CD4-positive, alpha-beta T cell (primary cell): Measurements from ENCODE around the gene MCTP2. TPM values are rescaled to one million over a fixed set of nuclear protein-coding genes. Genes with fewer than 3 reads are reported as not detected.
A peak's percentile ranks its signal among the peaks of the same experiment; 100 is the strongest.

Experiments
- ATAC-seq: fragments of 200-7000 bp; cut with Tn5 transposase; one replicate; pipeline ENCODE4 v1.10.0; 2022; ENCODE audit warnings: mild to moderate bottlenecking; ENCODE audit not compliant: poor library complexity
- CTCF ChIA-PET: fragments of 350-600 bp; sonication (Branson Sonifier 250); formaldehyde crosslinking; loops from one replicate; lab custom pipeline; 2021; ENCODE audit warnings: antibody characterized with exemption, inconsistent platforms; lab: Charles Lee
- POLR2A ChIA-PET: fragments of 350-600 bp; sonication (Branson Sonifier 250); formaldehyde crosslinking; loops from one replicate; lab custom pipeline; 2021; ENCODE audit warnings: antibody characterized with exemption, inconsistent platforms; lab: Charles Lee
- DNase-seq, 14 experiments: peaks; one replicate each; pipeline ENCODE4 v3.0.0-alpha.2; 2013 to 2020; ENCODE audit warnings: mixed read lengths in 2 of 14
- H3K27ac ChIP-seq, 2 donors: one replicate each; pipeline versions ENCODE4 v1.5.1 to v1.7.0; 2013; ENCODE audit warnings: low read length in 2 of 2, low read depth in 1 of 2, mild to moderate bottlenecking in 1 of 2
- H3K27me3 ChIP-seq, 2 experiments: 1 replicate in 1 of 2; 2 replicates in 1 of 2; pipeline versions ENCODE4 v1.6.1 to v1.7.0; 2013; ENCODE audit warnings: low read length in 2 of 2, control low read depth in 1 of 2, mild to moderate bottlenecking in 1 of 2, moderate library complexity in 1 of 2; ENCODE audit not compliant: insufficient read depth in 2 of 2, control insufficient read depth in 1 of 2
- H3K36me3 ChIP-seq: one replicate; pipeline ENCODE4 v1.6.1; 2013; ENCODE audit warnings: low read length, control low read depth; ENCODE audit not compliant: insufficient read depth
- H3K4me1 ChIP-seq: one replicate; pipeline ENCODE4 v1.6.1; 2013; ENCODE audit warnings: low read length, control low read depth; ENCODE audit not compliant: insufficient read depth
- H3K4me3 ChIP-seq: one replicate; pipeline ENCODE4 v1.5.1; 2013; ENCODE audit warnings: mild to moderate bottlenecking, low read length, moderate library complexity
- H3K9me3 ChIP-seq, 2 experiments: 1 replicate in 1 of 2; 2 replicates in 1 of 2; pipeline versions ENCODE4 v1.6.1 to v1.7.0; 2013; ENCODE audit warnings: low read length in 2 of 2, mild to moderate bottlenecking in 2 of 2, control low read depth in 1 of 2, moderate library complexity in 1 of 2; ENCODE audit not compliant: control insufficient read depth in 1 of 2, insufficient read depth in 1 of 2
- H3K27ac Mint-ChIP-seq: one replicate; pipeline ENCODE4 v1.8.0; 2020; ENCODE audit warnings: mixed read lengths
- H3K27me3 Mint-ChIP-seq: one replicate; pipeline ENCODE4 v1.8.0; 2021; ENCODE audit warnings: mixed read lengths
- H3K36me3 Mint-ChIP-seq: one replicate; pipeline ENCODE4 v1.8.0; 2021; ENCODE audit warnings: low read depth, mixed read lengths
- H3K4me1 Mint-ChIP-seq: one replicate; pipeline ENCODE4 v1.8.0; 2021; ENCODE audit warnings: low read depth, mixed read lengths
- H3K4me3 Mint-ChIP-seq: one replicate; pipeline ENCODE4 v1.8.0; 2020; ENCODE audit warnings: mild to moderate bottlenecking, mixed read lengths
- H3K9me3 Mint-ChIP-seq: one replicate; pipeline ENCODE4 v1.8.0; 2020; ENCODE audit warnings: mixed read lengths
- intact Hi-C, 2 experiments: fragments of 100-400 bp; cut with DNase I in 1 of 2; cut with micrococcal nuclease in 1 of 2; formaldehyde crosslinking; loops; one replicate each; pipeline versions ENCODE4 v1.15.1 to v1.9.0; 2023 to 2025; cut with DNase I, micrococcal nuclease
- total RNA-seq, 174 experiments: library from RNA in 2 of 174; stranded (reverse) in 2 of 174; gene quantifications; one replicate each; pipeline ENCODE4 v1.2.3 and lab custom pipeline; 2021 to 2026
- TF ChIP-seq, protein P1 (sequence below): fragments of 200-600 bp; IDR thresholded peaks from one replicate; pipeline ENCODE4 v1.8.0; 2022; ENCODE audit warnings: antibody characterized with exemption, mild to moderate bottlenecking

Gene MCTP2
- total RNA-seq, 2 experiments from 2014 or later: 8.0 to 10.8 TPM

GRCh38 chr15:94305133-94305532, 73.8 kb downstream of the MCTP2 start:
- no peak overlapping the region for H3K27ac Mint-ChIP-seq
- no peaks in the 10 kb centered on the region for H3K27me3 Mint-ChIP-seq
- Histone ChIP-seq H3K27ac (no peak overlapping the region), H3K9me3 (no peaks in the 10 kb centered on the region), H3K27me3 (no peaks in the 10 kb centered on the region), H3K4me3 (no peak overlapping the region), H3K4me1 (peaks cover 3% of the 10 kb centered on the region), H3K36me3 (no peaks in the 10 kb centered on the region)
- TF ChIP-seq, protein P1, sequence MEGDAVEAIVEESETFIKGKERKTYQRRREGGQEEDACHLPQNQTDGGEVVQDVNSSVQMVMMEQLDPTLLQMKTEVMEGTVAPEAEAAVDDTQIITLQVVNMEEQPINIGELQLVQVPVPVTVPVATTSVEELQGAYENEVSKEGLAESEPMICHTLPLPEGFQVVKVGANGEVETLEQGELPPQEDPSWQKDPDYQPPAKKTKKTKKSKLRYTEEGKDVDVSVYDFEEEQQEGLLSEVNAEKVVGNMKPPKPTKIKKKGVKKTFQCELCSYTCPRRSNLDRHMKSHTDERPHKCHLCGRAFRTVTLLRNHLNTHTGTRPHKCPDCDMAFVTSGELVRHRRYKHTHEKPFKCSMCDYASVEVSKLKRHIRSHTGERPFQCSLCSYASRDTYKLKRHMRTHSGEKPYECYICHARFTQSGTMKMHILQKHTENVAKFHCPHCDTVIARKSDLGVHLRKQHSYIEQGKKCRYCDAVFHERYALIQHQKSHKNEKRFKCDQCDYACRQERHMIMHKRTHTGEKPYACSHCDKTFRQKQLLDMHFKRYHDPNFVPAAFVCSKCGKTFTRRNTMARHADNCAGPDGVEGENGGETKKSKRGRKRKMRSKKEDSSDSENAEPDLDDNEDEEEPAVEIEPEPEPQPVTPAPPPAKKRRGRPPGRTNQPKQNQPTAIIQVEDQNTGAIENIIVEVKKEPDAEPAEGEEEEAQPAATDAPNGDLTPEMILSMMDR: no peak
- no peak overlapping the region for H3K4me3 Mint-ChIP-seq
- H3K9me3 Mint-ChIP-seq: peaks cover 4% of the 10 kb centered on the region
- CTCF ChIA-PET: no interaction called here
- H3K36me3 Mint-ChIP-seq: peaks cover 42% of the 10 kb centered on the region
- peaks cover 16% of the 10 kb centered on the region for H3K4me1 Mint-ChIP-seq
- DNase-seq: peak in 2 of 14 experiments; percentile 17 to 72
- ATAC-seq: peak; percentile 17
- intact Hi-C loops: no loop called here
- POLR2A ChIA-PET: no interaction called here

DNA sequence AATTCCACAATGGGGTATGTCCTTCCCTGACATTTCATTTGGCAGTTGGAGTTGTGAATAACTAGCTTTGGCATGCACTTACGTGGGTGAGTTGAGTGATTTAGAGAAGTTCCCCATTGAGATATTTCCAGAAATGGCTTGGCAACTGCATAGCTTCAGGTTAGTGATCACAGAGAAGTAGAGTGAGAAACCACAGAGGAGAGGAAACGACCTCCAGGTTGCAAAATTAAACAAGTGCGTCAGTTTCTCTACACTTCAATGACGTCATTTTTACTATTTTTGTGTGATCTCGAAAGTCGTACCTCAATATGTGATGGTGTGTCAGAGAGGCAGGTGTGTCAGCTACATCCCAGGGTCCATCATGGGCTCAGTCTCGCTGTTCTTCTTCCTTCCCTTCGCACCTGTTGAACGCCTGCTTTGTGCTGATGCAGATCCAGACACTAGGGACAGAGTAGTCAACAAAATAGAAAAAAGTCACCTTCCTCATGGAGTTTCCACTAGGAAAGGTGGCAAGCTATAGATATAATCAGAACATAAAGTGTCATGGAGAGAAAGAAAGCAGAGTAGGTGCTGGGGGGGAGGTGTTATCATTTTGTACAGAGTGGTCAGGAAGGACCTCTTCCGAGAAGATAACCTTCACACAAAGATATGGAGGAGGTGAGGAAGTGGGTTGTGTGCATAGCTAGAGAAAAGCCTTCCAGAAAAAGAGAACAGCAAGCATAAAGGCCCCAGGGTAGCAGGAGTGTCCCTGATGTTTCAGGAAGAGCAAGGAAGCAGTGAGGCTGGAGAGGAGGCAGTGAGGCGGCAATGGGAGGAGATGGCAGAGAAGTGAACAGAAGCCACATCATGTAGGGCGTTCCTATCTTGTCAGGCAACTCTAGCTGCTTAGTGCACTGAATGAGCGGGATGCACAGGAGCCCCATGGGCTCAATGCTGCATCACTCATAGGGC, 75.6 kb downstream of the MCTP2 start:
- H3K9me3 ChIP-seq: no peaks in the 10 kb centered on the region
- no peaks in the 10 kb centered on the region for H3K36me3 ChIP-seq
- DNase-seq (peak in 2 of 14 experiments; percentile 19 to 72), ATAC-seq (no peak)
- intact Hi-C loops: no loop called here
- TF ChIP-seq, protein P1: no peak
- Mint-ChIP-seq H3K4me1 (peaks cover 16% of the 10 kb centered on the region), H3K36me3 (peaks cover 32% of the 10 kb centered on the region), H3K27me3 (no peaks in the 10 kb centered on the region), H3K4me3 (no peak overlapping the region), H3K9me3 (peaks cover 4% of the 10 kb centered on the region), H3K27ac (no peak overlapping the region)
- H3K27me3 ChIP-seq: no peaks in the 10 kb centered on the region
- H3K27ac ChIP-seq: no peak overlapping the region
- CTCF ChIA-PET: no interaction called here
- POLR2A ChIA-PET: no interaction called here
- peaks cover 3% of the 10 kb centered on the region for H3K4me1 ChIP-seq
- no peak overlapping the region for H3K4me3 ChIP-seq

- no peaks in the 10 kb centered on the region for H3K9me3 Mint-ChIP-seq
- intact Hi-C loops: no loop called here
- TF ChIP-seq, protein P1: no peak
- Histone ChIP-seq H3K9me3 (no peaks in the 10 kb centered on the region), H3K4me1 (no peaks in the 10 kb centered on the region), H3K4me3 (no peak overlapping the region), H3K27me3 (no peaks in the 10 kb centered on the region), H3K36me3 (peaks cover 7% of the 10 kb centered on the region), H3K27ac (no peak overlapping the region)
- DNase-seq (no peak), ATAC-seq (no peak)
- CTCF ChIA-PET: no interaction called here
- no peaks in the 10 kb centered on the region for H3K4me1 Mint-ChIP-seq
- POLR2A ChIA-PET: no interaction called here
- no peaks in the 10 kb centered on the region for H3K27me3 Mint-ChIP-seq
- no peak overlapping the region for H3K4me3 Mint-ChIP-seq
- no peak overlapping the region for H3K27ac Mint-ChIP-seq
- H3K36me3 Mint-ChIP-seq: peaks cover 14% of the 10 kb centered on the region
These were observed 81.6 kb downstream of the MCTP2 start for GRCh38 chr15:94312946-94313345.
